Neural cell (in vitro differentiated cells): ENCODE measurements around the gene TMEM273. TPM values are rescaled to one million over a fixed set of nuclear protein-coding genes. Genes with fewer than 3 reads are reported as not detected.

ENCODE experiments used
- H2AFZ ChIP-seq: fragments of 200-600, 300-800 bp; sonication (generic), shearing (Covaris generic); 2 replicates; pipeline ENCODE4 v1.6.0; 2014; ENCODE audit warnings: low read depth, mild to moderate bottlenecking, antibody characterized with exemption, low read length, moderate library complexity
- H3F3A ChIP-seq: fragments of 200-600 bp; shearing (Covaris generic); 2 replicates; pipeline ENCODE4 v1.6.1; 2016; ENCODE audit warnings: mild to moderate bottlenecking, moderate library complexity, mixed read lengths, antibody characterized with exemption, low read length; ENCODE audit not compliant: insufficient read depth, poor library complexity, severe bottlenecking
- H3K27ac ChIP-seq: fragments of 200-600, 300-800 bp; sonication (generic), shearing (Covaris generic); 2 replicates; pipeline ENCODE4 v1.5.1; 2014; ENCODE audit warnings: mild to moderate bottlenecking, low read length, moderate library complexity
- H3K27me3 ChIP-seq: fragments of 300-800, 200-600 bp; sonication (generic), shearing (Covaris generic); 2 replicates; pipeline ENCODE4 v1.6.0; 2014; ENCODE audit warnings: mild to moderate bottlenecking, low read depth, low read length, moderate library complexity; ENCODE audit not compliant: insufficient read depth
- H3K36me3 ChIP-seq: fragments of 300-800, 200-600 bp; sonication (generic), shearing (Covaris generic); 2 replicates; pipeline ENCODE4 v1.5.1; 2014; ENCODE audit warnings: mild to moderate bottlenecking, antibody characterized with exemption, low read length, moderate library complexity; ENCODE audit not compliant: insufficient read depth
- H3K4me2 ChIP-seq: fragments of 300-800, 200-600 bp; sonication (generic), shearing (Covaris generic); 2 replicates; pipeline ENCODE4 v1.6.0; 2014; ENCODE audit warnings: mild to moderate bottlenecking, low read length
- H3K4me3 ChIP-seq: fragments of 300-800, 200-600 bp; sonication (generic), shearing (Covaris generic); 2 replicates; pipeline ENCODE4 v1.5.1; 2014; ENCODE audit warnings: mild to moderate bottlenecking, low read length, moderate library complexity
- H3K79me2 ChIP-seq: fragments of 200-600 bp; shearing (Covaris generic); replicated peaks from 2 replicates; pipeline ENCODE4 v1.6.0; 2014; ENCODE audit warnings: mild to moderate bottlenecking, low read length, moderate library complexity; ENCODE audit not compliant: insufficient read depth
- H3K9ac ChIP-seq: fragments of 300-800, 200-600 bp; sonication (generic), shearing (Covaris generic); 2 replicates; pipeline ENCODE4 v1.6.1; 2016; ENCODE audit warnings: mild to moderate bottlenecking, low read length, mixed read lengths
- H3K9me2 ChIP-seq: fragments of 200-600 bp; shearing (Covaris generic); 2 replicates; pipeline ENCODE4 v1.6.1; 2016; ENCODE audit warnings: mild to moderate bottlenecking, low read length, mixed read lengths; ENCODE audit not compliant: insufficient read depth
- H3K9me3 ChIP-seq: fragments of 200-600, 300-800 bp; sonication (generic), shearing (Covaris generic); 2 replicates; pipeline ENCODE4 v1.6.1; 2016; ENCODE audit warnings: mild to moderate bottlenecking, mixed run types, low read length, moderate library complexity, mixed read lengths
- H4K20me1 ChIP-seq: fragments of 200-600 bp; shearing (Covaris generic); 2 replicates; pipeline ENCODE4 v1.6.1; 2016; ENCODE audit warnings: mild to moderate bottlenecking, mixed run types; ENCODE audit not compliant: insufficient read depth
- EP300 ChIP-seq: fragments of 450-650 bp; conservative IDR thresholded peaks from 2 replicates; pipeline ENCODE4 v1.6.1; 2014; ENCODE audit warnings: antibody characterized with exemption, mild to moderate bottlenecking, moderate library complexity; ENCODE audit not compliant: poor library complexity, severe bottlenecking
- EZH2 ChIP-seq: fragments of 200-600, 300-800 bp; shearing (Covaris generic), sonication (generic); IDR thresholded peaks from 2 replicates; pipeline ENCODE4 v1.6.1; 2014; ENCODE audit warnings: antibody characterized with exemption, low read length, borderline replicate concordance, mild to moderate bottlenecking; ENCODE audit not compliant: insufficient read depth, poor library complexity, severe bottlenecking
- MXI1 ChIP-seq: fragments of 450-650 bp; conservative IDR thresholded peaks from 2 replicates; pipeline ENCODE4 v1.6.1; 2014; ENCODE audit warnings: antibody characterized with exemption, mild to moderate bottlenecking; ENCODE audit not compliant: poor library complexity, severe bottlenecking
- POLR2AphosphoS5 ChIP-seq: IDR thresholded peaks from 2 replicates; pipeline ENCODE4 v1.6.1; 2012
- RAD21 ChIP-seq: fragments of 450-650 bp; conservative IDR thresholded peaks from 2 replicates; pipeline ENCODE4 v1.6.1; 2014; ENCODE audit warnings: antibody characterized with exemption, mild to moderate bottlenecking, moderate library complexity
- SMC3 ChIP-seq: fragments of 450-650 bp; conservative IDR thresholded peaks from 2 replicates; pipeline ENCODE4 v1.6.1; 2014; ENCODE audit warnings: antibody characterized with exemption, mild to moderate bottlenecking, moderate library complexity; ENCODE audit not compliant: poor library complexity
- TAF1 ChIP-seq: IDR thresholded peaks from 2 replicates; pipeline ENCODE4 v1.6.1; 2012; ENCODE audit warnings: low read depth
- polyA plus RNA-seq: library from polyadenylated mRNA; depleted of rRNA; stranded (reverse); fragments of >200 nt; gene quantifications from 2 replicates; pipeline ENCODE4 v1.2.3, GENCODE V29; 2014
- TF ChIP-seq, protein P1 (sequence below): fragments of 450-650 bp; IDR thresholded peaks from 2 replicates; pipeline ENCODE4 v1.5.1; 2014; ENCODE audit warnings: antibody characterized with exemption, mild to moderate bottlenecking, moderate library complexity; ENCODE audit not compliant: poor library complexity, severe bottlenecking
- TF ChIP-seq, protein P2 (sequence below): IDR thresholded peaks from 2 replicates; pipeline ENCODE4 v1.6.1; 2012; ENCODE audit warnings: borderline replicate concordance

TMEM273 gene
- polyA plus RNA-seq, 1 donor from 2014 or later, result not detected

DNA sequence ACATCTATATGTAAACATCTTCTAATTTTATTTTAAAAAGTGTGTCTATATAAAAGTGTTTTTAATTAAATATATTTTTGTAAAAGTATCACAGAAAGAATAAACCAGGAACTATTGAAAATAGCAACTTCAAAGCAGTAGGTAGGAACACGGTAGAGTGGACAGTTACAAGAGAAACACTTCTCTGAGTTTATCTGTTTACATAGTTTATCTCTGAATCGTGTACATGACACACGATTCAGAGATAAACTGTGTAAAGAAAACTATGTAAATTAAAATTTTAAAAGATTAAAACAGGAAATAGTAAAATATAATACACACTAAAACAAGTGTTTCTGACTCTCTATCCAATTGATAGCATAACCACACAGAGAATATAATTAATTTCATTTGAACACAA, 29.3 kb downstream of the TMEM273 start:
- no peaks in the 10 kb centered on the region for H3K36me3 ChIP-seq
- H3K79me2 ChIP-seq, result no peaks in the 10 kb centered on the region
- TF ChIP-seq EZH2 (no peak), EP300 (no peak), TAF1 (no peak), RAD21 (no peak), SMC3 (no peak), MXI1 (no peak), POLR2AphosphoS5 (no peak)
- TF ChIP-seq, protein P1, sequence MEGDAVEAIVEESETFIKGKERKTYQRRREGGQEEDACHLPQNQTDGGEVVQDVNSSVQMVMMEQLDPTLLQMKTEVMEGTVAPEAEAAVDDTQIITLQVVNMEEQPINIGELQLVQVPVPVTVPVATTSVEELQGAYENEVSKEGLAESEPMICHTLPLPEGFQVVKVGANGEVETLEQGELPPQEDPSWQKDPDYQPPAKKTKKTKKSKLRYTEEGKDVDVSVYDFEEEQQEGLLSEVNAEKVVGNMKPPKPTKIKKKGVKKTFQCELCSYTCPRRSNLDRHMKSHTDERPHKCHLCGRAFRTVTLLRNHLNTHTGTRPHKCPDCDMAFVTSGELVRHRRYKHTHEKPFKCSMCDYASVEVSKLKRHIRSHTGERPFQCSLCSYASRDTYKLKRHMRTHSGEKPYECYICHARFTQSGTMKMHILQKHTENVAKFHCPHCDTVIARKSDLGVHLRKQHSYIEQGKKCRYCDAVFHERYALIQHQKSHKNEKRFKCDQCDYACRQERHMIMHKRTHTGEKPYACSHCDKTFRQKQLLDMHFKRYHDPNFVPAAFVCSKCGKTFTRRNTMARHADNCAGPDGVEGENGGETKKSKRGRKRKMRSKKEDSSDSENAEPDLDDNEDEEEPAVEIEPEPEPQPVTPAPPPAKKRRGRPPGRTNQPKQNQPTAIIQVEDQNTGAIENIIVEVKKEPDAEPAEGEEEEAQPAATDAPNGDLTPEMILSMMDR, result no peak
- TF ChIP-seq, protein P2, sequence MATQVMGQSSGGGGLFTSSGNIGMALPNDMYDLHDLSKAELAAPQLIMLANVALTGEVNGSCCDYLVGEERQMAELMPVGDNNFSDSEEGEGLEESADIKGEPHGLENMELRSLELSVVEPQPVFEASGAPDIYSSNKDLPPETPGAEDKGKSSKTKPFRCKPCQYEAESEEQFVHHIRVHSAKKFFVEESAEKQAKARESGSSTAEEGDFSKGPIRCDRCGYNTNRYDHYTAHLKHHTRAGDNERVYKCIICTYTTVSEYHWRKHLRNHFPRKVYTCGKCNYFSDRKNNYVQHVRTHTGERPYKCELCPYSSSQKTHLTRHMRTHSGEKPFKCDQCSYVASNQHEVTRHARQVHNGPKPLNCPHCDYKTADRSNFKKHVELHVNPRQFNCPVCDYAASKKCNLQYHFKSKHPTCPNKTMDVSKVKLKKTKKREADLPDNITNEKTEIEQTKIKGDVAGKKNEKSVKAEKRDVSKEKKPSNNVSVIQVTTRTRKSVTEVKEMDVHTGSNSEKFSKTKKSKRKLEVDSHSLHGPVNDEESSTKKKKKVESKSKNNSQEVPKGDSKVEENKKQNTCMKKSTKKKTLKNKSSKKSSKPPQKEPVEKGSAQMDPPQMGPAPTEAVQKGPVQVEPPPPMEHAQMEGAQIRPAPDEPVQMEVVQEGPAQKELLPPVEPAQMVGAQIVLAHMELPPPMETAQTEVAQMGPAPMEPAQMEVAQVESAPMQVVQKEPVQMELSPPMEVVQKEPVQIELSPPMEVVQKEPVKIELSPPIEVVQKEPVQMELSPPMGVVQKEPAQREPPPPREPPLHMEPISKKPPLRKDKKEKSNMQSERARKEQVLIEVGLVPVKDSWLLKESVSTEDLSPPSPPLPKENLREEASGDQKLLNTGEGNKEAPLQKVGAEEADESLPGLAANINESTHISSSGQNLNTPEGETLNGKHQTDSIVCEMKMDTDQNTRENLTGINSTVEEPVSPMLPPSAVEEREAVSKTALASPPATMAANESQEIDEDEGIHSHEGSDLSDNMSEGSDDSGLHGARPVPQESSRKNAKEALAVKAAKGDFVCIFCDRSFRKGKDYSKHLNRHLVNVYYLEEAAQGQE, result no peak
- no peak overlapping the region for H3K4me3 ChIP-seq
- no peaks in the 10 kb centered on the region for H3K9me2 ChIP-seq
- H3K27ac ChIP-seq, result no peak overlapping the region
- H3K4me2 ChIP-seq, result no peak overlapping the region
- no peaks in the 10 kb centered on the region for H3K27me3 ChIP-seq
- no peak overlapping the region for H3K9ac ChIP-seq
- no peaks in the 10 kb centered on the region for H3K9me3 ChIP-seq
- H3F3A ChIP-seq, result no peaks in the 10 kb centered on the region
- no peak overlapping the region for H2AFZ ChIP-seq
- no peaks in the 10 kb centered on the region for H4K20me1 ChIP-seq

DNA sequence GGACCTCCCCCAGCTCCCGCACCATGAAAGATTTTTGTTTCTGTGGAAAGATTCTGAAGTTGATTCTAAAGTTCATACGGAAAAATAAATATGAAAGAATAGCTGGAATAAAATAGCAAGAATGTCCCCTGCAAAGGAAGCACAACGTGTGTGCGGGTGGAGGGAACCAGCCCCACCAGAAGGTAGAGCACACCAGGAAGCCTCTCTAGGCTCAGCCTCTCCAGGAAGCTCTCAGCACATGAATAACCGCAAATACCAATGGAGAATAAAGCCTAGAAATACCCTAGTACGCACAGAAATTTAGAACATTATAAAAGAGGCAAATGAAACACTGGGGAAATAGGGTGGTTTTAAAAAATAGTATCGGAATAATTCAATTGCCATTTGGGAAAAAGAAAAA, 29.8 kb downstream of the TMEM273 start:
- H2AFZ ChIP-seq, result no peak overlapping the region
- H3K27ac ChIP-seq, result no peak overlapping the region
- TF ChIP-seq EP300, result no peak
- no peak for TF ChIP-seq RAD21
- TF ChIP-seq MXI1, result no peak
- no peaks in the 10 kb centered on the region for H3F3A ChIP-seq
- H3K27me3 ChIP-seq, result no peaks in the 10 kb centered on the region
- H3K4me2 ChIP-seq, result no peak overlapping the region
- no peaks in the 10 kb centered on the region for H4K20me1 ChIP-seq
- no peaks in the 10 kb centered on the region for H3K9me2 ChIP-seq
- no peaks in the 10 kb centered on the region for H3K36me3 ChIP-seq
- H3K9ac ChIP-seq, result no peak overlapping the region
- H3K4me3 ChIP-seq, result no peak overlapping the region
- H3K9me3 ChIP-seq, result no peaks in the 10 kb centered on the region
- no peaks in the 10 kb centered on the region for H3K79me2 ChIP-seq

DNA sequence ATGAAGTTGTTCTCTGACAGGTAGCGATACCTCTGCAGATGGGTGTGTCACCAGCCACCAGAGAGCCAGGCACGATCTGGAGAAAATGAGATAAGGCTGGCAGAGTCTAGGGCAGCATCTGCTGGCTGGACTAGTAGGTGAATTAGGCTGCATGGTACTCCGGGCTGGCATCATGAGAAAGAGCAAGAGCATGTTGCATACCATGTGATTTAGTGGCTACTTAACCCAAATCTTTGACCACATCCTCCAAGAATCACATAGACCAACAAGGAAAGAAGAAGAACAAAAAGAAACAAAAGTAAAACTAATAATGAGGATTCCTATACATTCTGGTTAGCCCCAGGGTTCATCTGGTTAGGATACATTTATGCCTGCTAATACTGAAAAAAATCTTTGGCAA, 31.0 kb downstream of the TMEM273 start:
- Histone ChIP-seq H3K4me2 (no peak overlapping the region), H3K79me2 (no peaks in the 10 kb centered on the region), H4K20me1 (no peaks in the 10 kb centered on the region), H3K4me3 (no peak overlapping the region), H3K9me2 (no peaks in the 10 kb centered on the region), H3K27me3 (no peaks in the 10 kb centered on the region), H3K9ac (no peak overlapping the region), H3K36me3 (no peaks in the 10 kb centered on the region), H3K9me3 (no peaks in the 10 kb centered on the region), H2AFZ (no peak overlapping the region), H3K27ac (no peak overlapping the region), H3F3A (no peaks in the 10 kb centered on the region)
- TF ChIP-seq TAF1, result no peak
- TF ChIP-seq, protein P2, result no peak
- TF ChIP-seq EP300, result no peak
- no peak for TF ChIP-seq SMC3
- TF ChIP-seq, protein P1, result no peak
- no peak for TF ChIP-seq EZH2
- no peak for TF ChIP-seq MXI1
- TF ChIP-seq POLR2AphosphoS5, result no peak
- TF ChIP-seq RAD21, result no peak
